Fibroblast of lung (primary cell): Measurements from ENCODE around the gene ADAT2. TPM values are rescaled to one million over a fixed set of nuclear protein-coding genes. Genes with fewer than 3 reads are reported as not detected.

ENCODE experiments used
- DNase-seq, 2 donors: peaks; one replicate each; pipeline versions ENCODE4 v3.0.0 to v3.0.0-alpha.2; 2010; ENCODE audit warnings: low read depth in 2 of 2
- H2AFZ ChIP-seq: 2 replicates; pipeline ENCODE4 v1.5.1; 2012; ENCODE audit warnings: low read length, control low read depth, inconsistent platforms
- H3K27ac ChIP-seq: 2 replicates; pipeline ENCODE4 v1.5.1; 2011; ENCODE audit warnings: low read length, control low read depth; ENCODE audit not compliant: insufficient read depth
- H3K27me3 ChIP-seq: 2 replicates; pipeline ENCODE4 v1.5.1; 2011; ENCODE audit warnings: mild to moderate bottlenecking, low read length; ENCODE audit not compliant: control insufficient read depth, insufficient read depth
- H3K36me3 ChIP-seq: 2 replicates; pipeline ENCODE4 v1.5.1; 2011; ENCODE audit warnings: low read length; ENCODE audit not compliant: control insufficient read depth, insufficient read depth
- H3K4me1 ChIP-seq: 2 replicates; pipeline ENCODE4 v1.5.1; 2011; ENCODE audit warnings: low read length; ENCODE audit not compliant: control insufficient read depth, insufficient read depth; ENCODE audit errors: extremely low read depth
- H3K4me2 ChIP-seq: 2 replicates; pipeline ENCODE4 v1.5.1; 2011; ENCODE audit warnings: low read length, control low read depth; ENCODE audit not compliant: insufficient read depth; ENCODE audit errors: extremely low read depth
- H3K4me3 ChIP-seq, 4 experiments: fragments of 200-600 bp in 1 of 4; sonication (generic) in 1 of 4; replicated peaks in 1 of 4; 2 replicates each; pipeline ENCODE4 v1.5.1; 2011 to 2016; ENCODE audit warnings: low read length in 4 of 4, low read depth in 3 of 4, mild to moderate bottlenecking in 3 of 4, control low read depth in 2 of 4, inconsistent platforms in 1 of 4, mixed read lengths in 1 of 4; ENCODE audit not compliant: insufficient read depth in 1 of 4; ENCODE audit errors: control extremely low read depth in 1 of 4
- H3K79me2 ChIP-seq: 2 replicates; pipeline ENCODE4 v1.5.1; 2012; ENCODE audit warnings: mild to moderate bottlenecking, low read length, inconsistent platforms; ENCODE audit not compliant: control insufficient read depth, insufficient read depth
- H3K9ac ChIP-seq: 2 replicates; pipeline ENCODE4 v1.5.1; 2011; ENCODE audit warnings: mild to moderate bottlenecking, low read length, control low read depth; ENCODE audit not compliant: insufficient read depth
- H3K9me3 ChIP-seq: 2 replicates; pipeline ENCODE4 v1.5.1; 2012; ENCODE audit warnings: low read depth, low read length; ENCODE audit not compliant: control insufficient read depth, insufficient read depth
- H4K20me1 ChIP-seq: 2 replicates; pipeline ENCODE4 v1.5.1; 2011; ENCODE audit warnings: low read length; ENCODE audit not compliant: control insufficient read depth, insufficient read depth; ENCODE audit errors: extremely low read depth
- CTCF ChIP-seq, 2 donors: IDR thresholded peaks in 1 of 2; conservative IDR thresholded peaks in 1 of 2; 1 replicate in 1 of 2; 2 replicates in 1 of 2; pipeline ENCODE4 v1.5.1; 2011 to 2012; ENCODE audit warnings: low read length in 2 of 2, control low read depth in 1 of 2, inconsistent platforms in 1 of 2, low read depth in 1 of 2, mild to moderate bottlenecking in 1 of 2
- EZH2 ChIP-seq: IDR thresholded peaks from 2 replicates; pipeline ENCODE4 v1.5.1; 2012; ENCODE audit warnings: low read length, control low read depth, mild to moderate bottlenecking; ENCODE audit errors: missing control alignments
- polyA plus RNA-seq, 2 donors: library from polyadenylated mRNA; depleted of rRNA in 1 of 2; stranded (reverse) in 1 of 2; unstranded in 1 of 2; fragments of >200 nt; gene quantifications; 2 replicates each; pipeline ENCODE4 v1.2.1, GENCODE V29; 2011 to 2012; ENCODE audit warnings: missing spikeins in 1 of 2
- total RNA-seq: library from RNA; depleted of rRNA; stranded (reverse); fragments of >200 nt; gene quantifications from 2 replicates; pipeline ENCODE4 v1.2.1, GENCODE V29; 2014

ADAT2 gene
- total and polyA plus RNA-seq, 2 donors (not counting 1 experiment from before 2014, with no cell fraction given), result 4.7 to 5.0 TPM

GRCh38 chr6:143376861-143377260, 73.6 kb downstream of the ADAT2 start:
- H3K9me3 ChIP-seq, result no peaks in the 10 kb centered on the region
- no peak for TF ChIP-seq CTCF (conservative IDR thresholded peaks at IDR 0.05 in 1 of 2, IDR thresholded peaks at IDR 0.05 in 1 of 2; ENCODE audit: low read depth in 1 of 2, low read length in 2 of 2)
- no peak for TF ChIP-seq EZH2
- no peaks in the 10 kb centered on the region for H3K4me1 ChIP-seq
- H3K4me3 ChIP-seq, result no peak overlapping the region
- H3K9ac ChIP-seq, result no peak overlapping the region
- H3K36me3 ChIP-seq, result no peaks in the 10 kb centered on the region
- no peak overlapping the region for H3K4me2 ChIP-seq
- DNase-seq, result peak in 1 of 2 donors; percentile 66
- H3K27ac ChIP-seq, result no peak overlapping the region
- no peaks in the 10 kb centered on the region for H4K20me1 ChIP-seq
- H2AFZ ChIP-seq, result no peak overlapping the region
- peaks cover 6% of the 10 kb centered on the region for H3K27me3 ChIP-seq
- H3K79me2 ChIP-seq, result no peaks in the 10 kb centered on the region

DNA sequence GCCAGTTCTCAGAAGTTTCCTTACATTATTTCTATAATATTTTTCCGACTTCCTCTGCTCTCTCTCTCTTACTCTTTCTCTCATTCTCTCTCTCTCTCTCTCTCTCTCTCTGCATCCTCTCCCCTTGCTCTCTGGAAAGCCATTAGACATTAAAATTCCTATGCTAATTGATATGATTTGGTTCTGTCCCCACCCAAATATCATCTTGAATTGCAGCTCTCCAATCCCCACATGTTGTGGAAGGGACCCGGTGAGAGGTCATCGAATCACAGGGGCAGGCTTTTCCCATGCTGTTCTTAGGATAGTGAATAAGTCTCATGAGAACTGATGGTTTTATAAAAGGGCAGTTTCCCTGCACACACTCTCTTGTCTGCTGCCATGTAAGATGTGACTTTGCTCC, 74.1 kb downstream of the ADAT2 start:
- TF ChIP-seq CTCF (conservative IDR thresholded peaks at IDR 0.05 in 1 of 2, IDR thresholded peaks at IDR 0.05 in 1 of 2; ENCODE audit: low read depth in 1 of 2, low read length in 2 of 2) (no peak), EZH2 (no peak)
- no peak overlapping the region for H3K9ac ChIP-seq
- no peaks in the 10 kb centered on the region for H3K9me3 ChIP-seq
- peaks cover 6% of the 10 kb centered on the region for H3K27me3 ChIP-seq
- no peak overlapping the region for H3K4me3 ChIP-seq
- H3K4me2 ChIP-seq, result no peak overlapping the region
- no peaks in the 10 kb centered on the region for H3K79me2 ChIP-seq
- H3K36me3 ChIP-seq, result no peaks in the 10 kb centered on the region
- DNase-seq, result no peak
- H4K20me1 ChIP-seq, result no peaks in the 10 kb centered on the region
- H2AFZ ChIP-seq, result no peak overlapping the region
- H3K4me1 ChIP-seq, result no peaks in the 10 kb centered on the region
- no peak overlapping the region for H3K27ac ChIP-seq

DNA sequence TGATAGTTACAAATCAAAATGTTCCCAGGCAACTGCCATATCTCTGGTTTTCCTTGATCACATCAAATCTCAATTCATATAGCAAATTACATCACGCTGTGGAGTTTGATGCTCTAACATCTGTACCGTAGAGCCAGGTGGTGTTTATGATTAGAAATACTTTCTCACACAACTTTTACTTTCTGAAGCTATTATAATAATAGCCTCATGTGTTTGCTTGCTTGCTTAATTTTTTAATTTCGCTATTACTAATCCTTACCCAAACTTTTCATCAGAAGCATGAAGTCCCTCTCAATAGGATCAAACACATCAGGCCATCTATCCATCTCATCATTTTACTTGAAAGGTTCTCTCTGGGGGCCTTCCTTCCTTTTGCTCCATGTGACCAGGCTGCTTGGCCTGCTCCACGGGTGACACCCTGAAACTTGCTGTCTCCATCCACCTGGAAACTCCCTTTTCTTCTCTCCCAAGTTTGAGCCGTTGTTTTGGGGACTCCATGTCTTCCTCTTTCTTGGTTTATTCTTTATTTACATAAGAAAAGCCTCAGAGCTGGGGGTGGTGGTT, 75.4 kb downstream of the ADAT2 start:
- Histone ChIP-seq H4K20me1 (no peaks in the 10 kb centered on the region), H3K4me1 (no peaks in the 10 kb centered on the region), H3K36me3 (no peaks in the 10 kb centered on the region), H3K27ac (no peak overlapping the region), H3K4me3 (no peak overlapping the region), H2AFZ (no peak overlapping the region), H3K9me3 (no peaks in the 10 kb centered on the region), H3K9ac (no peak overlapping the region), H3K27me3 (no peaks in the 10 kb centered on the region), H3K79me2 (no peaks in the 10 kb centered on the region), H3K4me2 (no peak overlapping the region)
- no peak for DNase-seq
- TF ChIP-seq CTCF (conservative IDR thresholded peaks at IDR 0.05 in 1 of 2, IDR thresholded peaks at IDR 0.05 in 1 of 2; ENCODE audit: low read depth in 1 of 2, low read length in 2 of 2) (no peak), EZH2 (no peak)
